Thyroid gland (tissue), 4 donors: Measurements from ENCODE around the gene MAP6D1. TPM values are rescaled to one million over a fixed set of nuclear protein-coding genes. Genes with fewer than 3 reads are reported as not detected.

Experiments used
- DNase-seq, 2 donors: peaks; one replicate each; pipeline ENCODE4 v3.0.0-alpha.2; 2019
- H3K27ac ChIP-seq, 3 donors: fragments of 200-600 bp; sonication (generic); 1 replicate in 2 of 3; 2 replicates in 1 of 3; pipeline ENCODE4 v1.5.1; 2016 to 2019; ENCODE audit warnings: mild to moderate bottlenecking in 1 of 3, moderate library complexity in 1 of 3
- H3K27me3 ChIP-seq: fragments of 200-600 bp; sonication (generic); one replicate; pipeline ENCODE4 v1.5.1; 2019
- H3K36me3 ChIP-seq, 2 donors: fragments of 200-600 bp; sonication (generic); one replicate each; pipeline ENCODE4 v1.5.1; 2016 to 2019
- H3K4me1 ChIP-seq, 2 donors: fragments of 200-600 bp; sonication (generic); one replicate each; pipeline ENCODE4 v1.5.1; 2017 to 2019
- H3K4me3 ChIP-seq, 3 donors: fragments of 200-600 bp; sonication (generic); replicated peaks in 1 of 3; 1 replicate in 2 of 3; 2 replicates in 1 of 3; pipeline ENCODE4 v1.5.1; 2016; ENCODE audit warnings: mild to moderate bottlenecking in 1 of 3
- H3K9me3 ChIP-seq: fragments of 200-600 bp; sonication (generic); one replicate; pipeline ENCODE4 v1.5.1; 2017
- POLR2A ChIP-seq, 2 donors: fragments of 450-650 bp; IDR thresholded peaks; one replicate each; pipeline ENCODE4 v1.6.1; 2017; ENCODE audit warnings: antibody characterized with exemption in 2 of 2, mild to moderate bottlenecking in 2 of 2, moderate library complexity in 1 of 2
- WGBS, 2 donors: methylation state at CpG; one replicate each; pipeline ENCODE4 v1.1.5; 2017; 5-methylcytosine and 5-hydroxymethylcytosine counted together
- intact Hi-C: fragments of 100-400 bp; cut with DNase I; formaldehyde crosslinking; loops from one replicate; pipeline ENCODE4 v1.15.1; 2023
- total RNA-seq, 4 donors: library from RNA; depleted of rRNA; stranded (reverse); fragments of >200 nt; gene quantifications; one replicate each; pipeline ENCODE4 v1.2.3, GENCODE V29; 2016
- TF ChIP-seq, protein P1 (sequence below), 6 experiments: fragments of 200-600 bp in 3 of 6; fragments of 450-650 bp in 3 of 6; sonication (generic) in 3 of 6; IDR thresholded peaks; one replicate each; pipeline ENCODE4 v1.5.1; 2016 to 2019; ENCODE audit warnings: antibody characterized with exemption in 6 of 6, mild to moderate bottlenecking in 2 of 6, inconsistent platforms in 1 of 6, moderate library complexity in 1 of 6

The MAP6D1 gene
- total RNA-seq, 4 donors from 2014 or later = 3.0 to 4.9 (median 3.0) TPM; not detected in 1

DNA sequence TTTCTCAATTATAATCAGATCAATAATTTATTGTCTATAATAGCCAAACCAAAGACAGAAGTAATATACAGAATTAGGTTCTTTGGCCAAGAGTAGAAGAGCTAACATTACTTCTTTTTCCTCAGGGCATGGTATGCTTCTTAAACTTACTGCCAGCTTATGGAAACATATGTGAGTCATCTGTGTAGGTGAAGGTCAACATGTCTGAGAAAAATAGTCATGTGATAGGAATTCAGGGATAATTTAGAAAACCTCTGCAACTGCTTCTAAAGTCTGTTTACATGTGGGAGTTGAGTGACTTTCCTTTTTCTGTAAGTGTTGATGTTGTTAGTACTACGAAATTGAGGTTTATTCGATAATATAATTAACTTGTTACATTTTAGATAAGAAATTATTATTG lies 19.2 kb upstream of the MAP6D1 start:
- peaks cover 30 to 45% of the 10 kb centered on the region in 2 donors for H3K36me3 ChIP-seq
- intact Hi-C loops = no loop called here
- H3K9me3 ChIP-seq = no peaks in the 10 kb centered on the region
- no peak for DNase-seq
- no peaks in the 10 kb centered on the region for H3K27me3 ChIP-seq
- 93 to 98% methylated on average over 2 of the region's 2 CpGs for WGBS, 2 donors
- H3K4me1 ChIP-seq = no peaks in the 10 kb centered on the region
- H3K27ac ChIP-seq = no peak overlapping the region
- H3K4me3 ChIP-seq = no peak overlapping the region
- no peak for TF ChIP-seq POLR2A (IDR thresholded peaks at IDR 0.05)
- TF ChIP-seq, protein P1, sequence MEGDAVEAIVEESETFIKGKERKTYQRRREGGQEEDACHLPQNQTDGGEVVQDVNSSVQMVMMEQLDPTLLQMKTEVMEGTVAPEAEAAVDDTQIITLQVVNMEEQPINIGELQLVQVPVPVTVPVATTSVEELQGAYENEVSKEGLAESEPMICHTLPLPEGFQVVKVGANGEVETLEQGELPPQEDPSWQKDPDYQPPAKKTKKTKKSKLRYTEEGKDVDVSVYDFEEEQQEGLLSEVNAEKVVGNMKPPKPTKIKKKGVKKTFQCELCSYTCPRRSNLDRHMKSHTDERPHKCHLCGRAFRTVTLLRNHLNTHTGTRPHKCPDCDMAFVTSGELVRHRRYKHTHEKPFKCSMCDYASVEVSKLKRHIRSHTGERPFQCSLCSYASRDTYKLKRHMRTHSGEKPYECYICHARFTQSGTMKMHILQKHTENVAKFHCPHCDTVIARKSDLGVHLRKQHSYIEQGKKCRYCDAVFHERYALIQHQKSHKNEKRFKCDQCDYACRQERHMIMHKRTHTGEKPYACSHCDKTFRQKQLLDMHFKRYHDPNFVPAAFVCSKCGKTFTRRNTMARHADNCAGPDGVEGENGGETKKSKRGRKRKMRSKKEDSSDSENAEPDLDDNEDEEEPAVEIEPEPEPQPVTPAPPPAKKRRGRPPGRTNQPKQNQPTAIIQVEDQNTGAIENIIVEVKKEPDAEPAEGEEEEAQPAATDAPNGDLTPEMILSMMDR (IDR thresholded peaks at IDR 0.05) = no peak

DNA sequence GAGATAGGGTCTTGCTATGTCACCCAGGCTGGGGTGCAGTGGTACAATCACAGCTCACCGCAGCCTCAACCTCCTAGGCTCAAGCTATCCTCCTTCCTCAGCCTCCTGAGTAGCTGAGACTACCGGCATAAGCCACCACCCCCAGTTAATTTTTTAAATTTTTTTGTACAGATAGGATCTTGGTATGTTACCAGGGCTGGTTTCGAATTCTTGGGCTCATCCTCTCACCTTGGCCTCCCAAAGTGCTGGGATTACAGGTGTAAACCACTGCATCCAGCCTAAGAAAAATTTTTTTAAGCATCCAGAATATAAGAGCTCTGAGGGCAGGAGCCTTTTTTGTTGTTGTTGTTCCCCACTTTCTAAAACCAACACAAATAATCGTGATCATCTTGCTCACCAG lies 14.4 kb upstream of the MAP6D1 start:
- Histone ChIP-seq H3K36me3 (peaks cover 40 to 45% of the 10 kb centered on the region in 2 donors), H3K4me3 (no peak overlapping the region), H3K27me3 (no peaks in the 10 kb centered on the region), H3K9me3 (no peaks in the 10 kb centered on the region), H3K27ac (no peak overlapping the region), H3K4me1 (no peaks in the 10 kb centered on the region)
- WGBS, 2 donors = 96 to 98% methylated on average over 4 of the region's 4 CpGs
- intact Hi-C loops = no loop called here
- TF ChIP-seq, protein P1 (IDR thresholded peaks at IDR 0.05) = no peak
- TF ChIP-seq POLR2A (IDR thresholded peaks at IDR 0.05) = no peak
- no peak for DNase-seq

DNA sequence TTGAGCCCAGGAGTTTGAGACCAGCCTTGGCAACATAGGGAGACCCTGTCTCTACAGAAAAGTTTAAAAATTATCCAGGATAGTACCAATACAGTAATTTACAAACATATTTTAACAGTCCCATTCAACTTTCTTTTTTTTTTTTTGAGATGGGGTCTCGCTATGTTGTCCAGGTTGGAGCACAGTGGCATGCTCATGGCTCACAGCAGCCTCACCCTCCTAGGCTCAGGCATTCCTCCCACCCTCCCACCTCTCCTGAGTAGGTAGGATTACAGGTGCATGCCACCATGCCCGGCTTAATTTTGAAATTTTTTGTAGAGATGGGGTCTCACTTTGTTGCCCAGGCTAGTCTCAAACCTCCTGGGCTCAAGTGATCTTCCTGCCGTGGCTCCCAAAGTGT lies 12.5 kb upstream of the MAP6D1 start:
- Histone ChIP-seq H3K4me3 (no peak overlapping the region), H3K27me3 (no peaks in the 10 kb centered on the region), H3K9me3 (no peaks in the 10 kb centered on the region), H3K27ac (no peak overlapping the region), H3K36me3 (peaks cover 41 to 51% of the 10 kb centered on the region in 2 donors), H3K4me1 (no peaks in the 10 kb centered on the region)
- TF ChIP-seq, protein P1 (IDR thresholded peaks at IDR 0.05) = no peak
- TF ChIP-seq POLR2A (IDR thresholded peaks at IDR 0.05) = no peak
- WGBS, 2 donors = 94 to 99% methylated on average over 3 of the region's 3 CpGs
- DNase-seq = no peak
- intact Hi-C loops = no loop called here

DNA sequence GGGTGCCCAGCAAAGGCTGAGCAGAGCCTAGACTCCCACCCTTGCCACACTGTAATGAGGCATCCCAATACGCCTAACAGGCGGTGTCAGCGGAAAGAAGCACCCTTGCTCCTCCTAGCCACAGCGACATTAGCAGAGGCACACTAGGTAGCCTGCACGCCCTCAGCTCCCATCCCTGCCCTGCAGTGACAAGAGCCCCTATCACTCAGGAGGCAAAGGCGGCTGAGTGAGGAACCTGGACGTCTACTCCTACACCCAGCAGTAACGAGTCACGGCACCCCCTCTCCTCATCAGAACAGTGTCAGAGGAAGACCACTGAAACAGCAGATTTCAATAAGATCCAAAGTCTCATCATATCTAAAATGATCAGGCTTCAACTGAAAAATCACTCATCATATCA lies 12.0 kb upstream of the MAP6D1 start:
- intact Hi-C loops = no loop called here
- Histone ChIP-seq H3K36me3 (peaks cover 43 to 52% of the 10 kb centered on the region in 2 donors), H3K27me3 (no peaks in the 10 kb centered on the region), H3K4me1 (no peaks in the 10 kb centered on the region), H3K4me3 (no peak overlapping the region), H3K9me3 (no peaks in the 10 kb centered on the region), H3K27ac (no peak overlapping the region)
- no peak for TF ChIP-seq POLR2A (IDR thresholded peaks at IDR 0.05)
- TF ChIP-seq, protein P1 (IDR thresholded peaks at IDR 0.05) = no peak
- DNase-seq = no peak
- 92 to 96% methylated on average over 9 of the region's 9 CpGs for whole genome bisulfite sequencing, 2 donors

DNA sequence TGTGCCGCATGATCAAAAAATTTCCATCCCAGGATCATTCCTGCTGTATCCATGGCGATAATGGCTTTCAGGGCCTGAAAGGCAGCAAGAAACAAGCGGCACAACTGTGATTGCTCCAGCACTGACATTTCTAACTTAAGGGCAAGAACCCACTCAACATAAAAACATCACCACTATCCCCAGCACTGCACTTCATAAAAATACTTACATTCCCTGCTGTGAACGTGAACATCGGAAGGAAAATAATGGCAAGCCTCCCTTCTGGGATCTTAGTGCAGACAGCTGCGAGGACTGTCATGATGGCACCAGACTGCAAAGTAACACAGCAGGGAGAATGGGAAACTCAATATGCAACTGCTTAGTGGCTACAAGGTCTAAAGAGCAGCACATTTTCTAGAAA lies 8.1 kb upstream of the MAP6D1 start:
- Histone ChIP-seq H3K27me3 (no peaks in the 10 kb centered on the region), H3K36me3 (peaks cover 22 to 30% of the 10 kb centered on the region in 2 donors), H3K9me3 (no peaks in the 10 kb centered on the region), H3K4me1 (no peaks in the 10 kb centered on the region), H3K4me3 (no peak overlapping the region), H3K27ac (no peak overlapping the region)
- DNase-seq = no peak
- no peak for TF ChIP-seq POLR2A (IDR thresholded peaks at IDR 0.05)
- TF ChIP-seq, protein P1 (IDR thresholded peaks at IDR 0.05) = no peak
- intact Hi-C loops = no loop called here
- WGBS, 2 donors = 96% methylated on average over 6 of the region's 6 CpGs
